GM12865 (cell line): ENCODE results near the gene ITLN2.
"Not testable (repeated sequence)": the region's sequence is repeated elsewhere in the genome, so short reads cannot be mapped to it uniquely, and the experiment has no call there.

ENCODE experiments used
- DNase-seq: peaks from one replicate; pipeline ENCODE4 v3.0.0; 2010; ENCODE audit warnings: low read depth
- H3K4me3 ChIP-seq: 2 replicates; pipeline ENCODE4 v1.5.1; 2011; ENCODE audit warnings: mild to moderate bottlenecking, low read depth, low read length, control low read depth
- CTCF ChIP-seq: IDR thresholded peaks from 2 replicates; pipeline ENCODE4 v1.5.1; 2011; ENCODE audit warnings: low read length, control low read depth, low read depth, inconsistent platforms; ENCODE audit not compliant: insufficient read depth; ENCODE audit errors: missing control alignments

ITLN2 gene

GRCh38 chr1:160911925-160912324, 42.7 kb downstream of the ITLN2 start:
- DNase-seq, result no peak
- no peak overlapping the region for H3K4me3 ChIP-seq
- no peak for TF ChIP-seq CTCF

- TF ChIP-seq CTCF, result no peak
- H3K4me3 ChIP-seq, result no peak overlapping the region
- DNase-seq, result no peak
Observed at GRCh38 chr1:160911441-160911840, 43.2 kb downstream of the ITLN2 start.

GRCh38 chr1:160910170-160910750, 44.3 kb downstream of the ITLN2 start:
- no peak overlapping the region for H3K4me3 ChIP-seq
- DNase-seq, result no peak
- no peak for TF ChIP-seq CTCF

- TF ChIP-seq CTCF, result no peak
- no peak overlapping the region for H3K4me3 ChIP-seq
- no peak for DNase-seq
Observed at GRCh38 chr1:160907976-160908375, 46.6 kb downstream of the ITLN2 start.

GRCh38 chr1:160905617-160905989, 49.0 kb downstream of the ITLN2 start:
- DNase-seq, result no peak
- TF ChIP-seq CTCF, result no peak
- H3K4me3 ChIP-seq, result no peak overlapping the region

- DNase-seq, result no peak
- TF ChIP-seq CTCF, result no peak
- H3K4me3 ChIP-seq, result no peak overlapping the region
Observed at GRCh38 chr1:160904783-160905616, 49.6 kb downstream of the ITLN2 start.

- not testable (repeated sequence) for H3K4me3 ChIP-seq, DNase-seq
Observed at GRCh38 chr1:160902251-160902650, 52.4 kb downstream of the ITLN2 start.
